ENCODE results near the gene APBA2.

The APBA2 gene

GRCh38 chr15:29110176-29110575 lies 224.4 kb downstream of the APBA2 start:
- no peak for DNase-seq

- no peak for DNase-seq
Measured at GRCh38 chr15:29110733-29111132, 225.0 kb downstream of the APBA2 start.

- DNase-seq, result no peak
Measured at GRCh38 chr15:29111705-29112281, 226.0 kb downstream of the APBA2 start.

GRCh38 chr15:29113336-29114220 lies 227.8 kb downstream of the APBA2 start:
- DNase-seq, result peak; percentile 21

GRCh38 chr15:29114221-29115092 lies 228.7 kb downstream of the APBA2 start:
- no peak for DNase-seq

GRCh38 chr15:29115093-29115991 lies 229.6 kb downstream of the APBA2 start:
- DNase-seq, result no peak

- no peak for DNase-seq
Measured at GRCh38 chr15:29116970-29117700, 231.4 kb downstream of the APBA2 start.

- DNase-seq, result no peak
Measured at GRCh38 chr15:29117778-29118177, 232.0 kb downstream of the APBA2 start.

- no peak for DNase-seq
Measured at GRCh38 chr15:29119847-29120246, 234.1 kb downstream of the APBA2 start.

GRCh38 chr15:29120593-29121368 lies 235.0 kb downstream of the APBA2 start:
- no peak for DNase-seq

GRCh38 chr15:29121369-29121656 lies 235.5 kb downstream of the APBA2 start:
- DNase-seq, result no peak

- no peak for DNase-seq
Measured at GRCh38 chr15:29121907-29122306, 236.1 kb downstream of the APBA2 start.

GRCh38 chr15:29122506-29122905 lies 236.7 kb downstream of the APBA2 start:
- no peak for DNase-seq

GRCh38 chr15:29123171-29123570 lies 237.4 kb downstream of the APBA2 start:
- DNase-seq, result no peak

GRCh38 chr15:29123991-29124390 lies 238.2 kb downstream of the APBA2 start:
- DNase-seq, result no peak

GRCh38 chr15:29124581-29125381 lies 239.0 kb downstream of the APBA2 start:
- no peak for DNase-seq

GRCh38 chr15:29125382-29126207 lies 239.8 kb downstream of the APBA2 start:
- no peak for DNase-seq

GRCh38 chr15:29126208-29126536 lies 240.4 kb downstream of the APBA2 start:
- no peak for DNase-seq

- DNase-seq, result peak; percentile 19
Measured at GRCh38 chr15:29126821-29127461, 241.2 kb downstream of the APBA2 start.

All from activated CD4-positive, alpha-beta T cell treated with anti-CD3 and anti-CD28 coated beads for 48 hours (primary cell).